Spleen (tissue), 7 donors: Measurements from ENCODE around the gene SNRPA.

Source experiments
- POLR2A ChIP-seq, 3 donors: fragments of 450-650 bp; IDR thresholded peaks; one replicate each; pipeline ENCODE4 v1.5.1; 2017; ENCODE audit warnings: antibody characterized with exemption in 3 of 3, mild to moderate bottlenecking in 1 of 3
- POLR2AphosphoS5 ChIP-seq, 3 donors: sonication (generic); formaldehyde crosslinking; IDR thresholded peaks; one replicate each; pipeline ENCODE4 v1.5.1; 2017; ENCODE audit warnings: antibody characterized with exemption in 3 of 3
- TF ChIP-seq, protein P1 (sequence below), 11 experiments: fragments of 200-600 bp in 7 of 11; fragments of 450-650 bp in 4 of 11; sonication (generic) in 4 of 11; IDR thresholded peaks in 8 of 11; conservative IDR thresholded peaks in 3 of 11; 1 replicate in 7 of 11; 2 replicates in 4 of 11; pipeline versions ENCODE4 v1.4.0 to v1.8.0; 2016 to 2021; ENCODE audit warnings: antibody characterized with exemption in 11 of 11, inconsistent platforms in 4 of 11, mild to moderate bottlenecking in 1 of 11
- donor health status: DM: no; HTN: no; CAD: no; lungs with moderate emphysema.
- donor health status: DM: no; HTN: no; CAD: no.
- donor health status: DM: no; HTN: no; CAD: no.

- TF ChIP-seq POLR2A (IDR thresholded peaks at IDR 0.05) = no peak
- TF ChIP-seq, protein P1, sequence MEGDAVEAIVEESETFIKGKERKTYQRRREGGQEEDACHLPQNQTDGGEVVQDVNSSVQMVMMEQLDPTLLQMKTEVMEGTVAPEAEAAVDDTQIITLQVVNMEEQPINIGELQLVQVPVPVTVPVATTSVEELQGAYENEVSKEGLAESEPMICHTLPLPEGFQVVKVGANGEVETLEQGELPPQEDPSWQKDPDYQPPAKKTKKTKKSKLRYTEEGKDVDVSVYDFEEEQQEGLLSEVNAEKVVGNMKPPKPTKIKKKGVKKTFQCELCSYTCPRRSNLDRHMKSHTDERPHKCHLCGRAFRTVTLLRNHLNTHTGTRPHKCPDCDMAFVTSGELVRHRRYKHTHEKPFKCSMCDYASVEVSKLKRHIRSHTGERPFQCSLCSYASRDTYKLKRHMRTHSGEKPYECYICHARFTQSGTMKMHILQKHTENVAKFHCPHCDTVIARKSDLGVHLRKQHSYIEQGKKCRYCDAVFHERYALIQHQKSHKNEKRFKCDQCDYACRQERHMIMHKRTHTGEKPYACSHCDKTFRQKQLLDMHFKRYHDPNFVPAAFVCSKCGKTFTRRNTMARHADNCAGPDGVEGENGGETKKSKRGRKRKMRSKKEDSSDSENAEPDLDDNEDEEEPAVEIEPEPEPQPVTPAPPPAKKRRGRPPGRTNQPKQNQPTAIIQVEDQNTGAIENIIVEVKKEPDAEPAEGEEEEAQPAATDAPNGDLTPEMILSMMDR (IDR thresholded peaks at IDR 0.05 in 8 of 11, conservative IDR thresholded peaks at IDR 0.05 in 3 of 11) = no peak
- TF ChIP-seq POLR2AphosphoS5 (IDR thresholded peaks at IDR 0.05) = peak in 1 of 3 donors; percentile 41
Measured at GRCh38 chr19:40745402-40745780, 5.6 kb upstream of the SNRPA start.
